Hematopoietic multipotent progenitor cell treated with erythropoietin and hydrocortisone succinate and interleukin-3 and kit ligand, for 4 days (in vitro differentiated cells): ENCODE measurements around the gene CATSPERB.
"Not testable (repeated sequence)": the region's sequence is repeated elsewhere in the genome, so short reads cannot be mapped to it uniquely, and the experiment has no call there.

Experiments used
- DNase-seq: peaks from one replicate; pipeline ENCODE4 v3.0.0-alpha.2; 2015

CATSPERB gene

GRCh38 chr14:91654836-91655235 is 77.0 kb downstream of the CATSPERB start:
- DNase-seq = no peak

- no peak for DNase-seq
Observed at GRCh38 chr14:91653451-91653850, 78.4 kb downstream of the CATSPERB start.

- peak; percentile 61 for DNase-seq
Observed at GRCh38 chr14:91649930-91650329, 82.0 kb downstream of the CATSPERB start.

GRCh38 chr14:91647856-91648255 is 84.0 kb downstream of the CATSPERB start:
- DNase-seq = no peak

- DNase-seq = no peak
Observed at GRCh38 chr14:91636604-91637003, 95.3 kb downstream of the CATSPERB start.

GRCh38 chr14:91624757-91625156 is 107.1 kb downstream of the CATSPERB start:
- DNase-seq = no peak

GRCh38 chr14:91614187-91614586 is 117.7 kb downstream of the CATSPERB start:
- DNase-seq = peak; percentile 23

- peak; percentile 5 for DNase-seq
Observed at GRCh38 chr14:91613459-91614112, 118.3 kb downstream of the CATSPERB start.

- DNase-seq = no peak
Observed at GRCh38 chr14:91611528-91611927, 120.4 kb downstream of the CATSPERB start.

GRCh38 chr14:91609161-91609560 is 122.7 kb downstream of the CATSPERB start:
- DNase-seq = no peak

- DNase-seq = no peak
Observed at GRCh38 chr14:91607322-91608047, 124.4 kb downstream of the CATSPERB start.

- DNase-seq = peak; percentile 38
Observed at GRCh38 chr14:91606851-91607250, 125.0 kb downstream of the CATSPERB start.

GRCh38 chr14:91604611-91605010 is 127.3 kb downstream of the CATSPERB start:
- not testable (repeated sequence) for DNase-seq

GRCh38 chr14:91599994-91600393 is 131.9 kb downstream of the CATSPERB start:
- DNase-seq = no peak

GRCh38 chr14:91595736-91596135 is 136.2 kb downstream of the CATSPERB start:
- DNase-seq = no peak

- DNase-seq = not testable (repeated sequence)
Observed at GRCh38 chr14:91593957-91594356, 137.9 kb downstream of the CATSPERB start.

- DNase-seq = no peak
Observed at GRCh38 chr14:91586410-91586809, 145.5 kb downstream of the CATSPERB start.

- DNase-seq = no peak
Observed at GRCh38 chr14:91585856-91586255, 146.0 kb downstream of the CATSPERB start.

- DNase-seq = no peak
Observed at GRCh38 chr14:91582761-91583160, 149.1 kb downstream of the CATSPERB start.

- DNase-seq = no peak
Observed at GRCh38 chr14:91580876-91581577, 150.9 kb downstream of the CATSPERB start.

GRCh38 chr14:91577632-91578233 is 154.2 kb downstream of the CATSPERB start:
- no peak for DNase-seq

- DNase-seq = no peak
Observed at GRCh38 chr14:91575469-91576208, 156.2 kb downstream of the CATSPERB start.
